ENCODE results near the gene OCIAD2.
"Not testable (repeated sequence)": the region's sequence is repeated elsewhere in the genome, so short reads cannot be mapped to it uniquely, and the experiment has no call there.

OCIAD2 gene

GRCh38 chr4:48854395-48854683 is 52.2 kb downstream of the OCIAD2 start:
- DNase-seq (ENCODE audit: low spot score) = no peak

- no peak for DNase-seq (ENCODE audit: low spot score)
These were observed 52.8 kb downstream of the OCIAD2 start for GRCh38 chr4:48853604-48854394.

- DNase-seq (ENCODE audit: low spot score) = no peak
These were observed 54.9 kb downstream of the OCIAD2 start for GRCh38 chr4:48851651-48852050.

- DNase-seq (ENCODE audit: low spot score) = not testable (repeated sequence)
These were observed 57.8 kb downstream of the OCIAD2 start for GRCh38 chr4:48848799-48849198.

- DNase-seq (ENCODE audit: low spot score) = no peak
These were observed 61.7 kb downstream of the OCIAD2 start for GRCh38 chr4:48844843-48845242.

- no peak for DNase-seq (ENCODE audit: low spot score)
These were observed 65.3 kb downstream of the OCIAD2 start for GRCh38 chr4:48841045-48841827.

GRCh38 chr4:48836658-48837057 is 69.9 kb downstream of the OCIAD2 start:
- DNase-seq (ENCODE audit: low spot score) = no peak
